NCI-H69 (cell line): Measurements from ENCODE around the gene LBR.
"Not testable (repeated sequence)": the region's sequence is repeated elsewhere in the genome, so short reads cannot be mapped to it uniquely, and the experiment has no call there.

Experiments
- DNase-seq: peaks from one replicate; lab custom pipeline; 2025; lab: John Stamatoyannopoulos, UW

The LBR gene

GRCh38 chr1:225427235-225428067, at the start of gene LBR:
Gene LBR, minus strand, starts transcription at chr1:225428038. Its CDS starts 3,963 bp downstream, at chr1:225424075.
- DNase-seq = no peak

- no peak for DNase-seq
Measured at GRCh38 chr1:225477296-225477911, 49.6 kb upstream of the LBR start.

- DNase-seq = no peak
Measured at GRCh38 chr1:225476538-225476988, 48.7 kb upstream of the LBR start.

GRCh38 chr1:225476100-225476511, 48.3 kb upstream of the LBR start:
- DNase-seq = no peak

- peak; percentile 83 for DNase-seq
Measured at GRCh38 chr1:225474986-225475820, 47.4 kb upstream of the LBR start.

- DNase-seq = no peak
Measured at GRCh38 chr1:225474439-225474985, 46.7 kb upstream of the LBR start.

- peak; percentile 16 for DNase-seq
Measured at GRCh38 chr1:225473676-225474438, 46.0 kb upstream of the LBR start.

GRCh38 chr1:225473266-225473665, 45.4 kb upstream of the LBR start:
- DNase-seq = not testable (repeated sequence)

- DNase-seq = no peak
Measured at GRCh38 chr1:225471453-225472301, 43.8 kb upstream of the LBR start.

GRCh38 chr1:225471109-225471452, 43.2 kb upstream of the LBR start:
- no peak for DNase-seq

- DNase-seq = peak; percentile 21
Measured at GRCh38 chr1:225470211-225471108, 42.6 kb upstream of the LBR start.

- peak; percentile 66 for DNase-seq
Measured at GRCh38 chr1:225469051-225469450, 41.2 kb upstream of the LBR start.

- DNase-seq = no peak
Measured at GRCh38 chr1:225468270-225469020, 40.6 kb upstream of the LBR start.

- DNase-seq = no peak
Measured at GRCh38 chr1:225467193-225468020, 39.6 kb upstream of the LBR start.

GRCh38 chr1:225466848-225467192, 39.0 kb upstream of the LBR start:
- DNase-seq = no peak

GRCh38 chr1:225465793-225466517, 38.1 kb upstream of the LBR start:
- DNase-seq = no peak
